GM20000 (cell line): ENCODE data around the gene EFCAB9.

Experiments used
- DNase-seq: peaks from one replicate; pipeline ENCODE4 v3.0.0; 2012; ENCODE audit warnings: low spot score
- CTCF ChIP-seq: IDR thresholded peaks from 2 replicates; pipeline ENCODE4 v1.5.1; 2012; ENCODE audit warnings: mild to moderate bottlenecking, control low read depth; ENCODE audit errors: extremely low read depth, missing control alignments

The EFCAB9 gene

GRCh38 chr5:172173564-172174153 lies 20.3 kb upstream of the EFCAB9 start:
- DNase-seq = no peak

GRCh38 chr5:172175263-172175719 lies 18.7 kb upstream of the EFCAB9 start:
- TF ChIP-seq CTCF = no peak
- DNase-seq = peak; percentile 77

More at GRCh38 chr5:172173564-172174153, 20.3 kb upstream of the EFCAB9 start:
- no peak for TF ChIP-seq CTCF

- TF ChIP-seq CTCF = no peak
- DNase-seq = no peak
These were observed 16.8 kb upstream of the EFCAB9 start for GRCh38 chr5:172177176-172177575.

GRCh38 chr5:172178301-172178987 lies 15.5 kb upstream of the EFCAB9 start:
- DNase-seq = no peak
- TF ChIP-seq CTCF = no peak

GRCh38 chr5:172178991-172179989 lies 14.7 kb upstream of the EFCAB9 start:
- no peak for TF ChIP-seq CTCF
- DNase-seq = peak; percentile 57

GRCh38 chr5:172180936-172181335 lies 13.0 kb upstream of the EFCAB9 start:
- no peak for TF ChIP-seq CTCF
- DNase-seq = no peak
